Body of pancreas (tissue), 4 donors: ENCODE data around the gene ALDH1L2. TPM values are rescaled to one million over a fixed set of nuclear protein-coding genes. Genes with fewer than 3 reads are reported as not detected.

Source experiments
- ATAC-seq: fragments of 150-250 bp; one replicate; pipeline ENCODE4 v1.9.1; 2016
- DNase-seq, 4 donors: peaks; one replicate each; pipeline ENCODE4 v3.0.0-alpha.2; 2019
- H3K27ac ChIP-seq, 4 donors: fragments of 200-600 bp; sonication (generic); 1 replicate in 3 of 4; 2 replicates in 1 of 4; pipeline versions ENCODE4 v1.5.1 to v1.6.1; 2016 to 2019; ENCODE audit warnings: mild to moderate bottlenecking in 1 of 4, mixed read lengths in 1 of 4, moderate library complexity in 1 of 4
- H3K27me3 ChIP-seq, 2 donors: fragments of 200-600 bp; sonication (generic); one replicate each; pipeline ENCODE4 v1.6.0; 2016; ENCODE audit warnings: mild to moderate bottlenecking in 1 of 2
- H3K36me3 ChIP-seq, 2 donors: fragments of 200-600 bp; sonication (generic); replicated peaks in 1 of 2; 2 replicates each; pipeline ENCODE4 v1.5.1; 2016; ENCODE audit warnings: low read depth in 2 of 2; ENCODE audit not compliant: insufficient read depth in 1 of 2
- H3K4me1 ChIP-seq: fragments of 200-600 bp; sonication (generic); one replicate; pipeline ENCODE4 v1.6.0; 2016
- H3K4me3 ChIP-seq, 2 donors: fragments of 200-600 bp; sonication (generic); 1 replicate in 1 of 2; 2 replicates in 1 of 2; pipeline ENCODE4 v1.5.1; 2016 to 2019
- H3K9me3 ChIP-seq, 3 donors: fragments of 200-600 bp; sonication (generic); 1 replicate in 2 of 3; 2 replicates in 1 of 3; pipeline ENCODE4 v1.5.1; 2016
- CTCF ChIP-seq, 7 experiments: fragments of 450-650 bp in 4 of 7; fragments of 200-600 bp in 3 of 7; sonication (generic) in 3 of 7; IDR thresholded peaks; one replicate each; pipeline ENCODE4 v1.5.1; 2016 to 2019; ENCODE audit warnings: antibody characterized with exemption in 7 of 7
- POLR2A ChIP-seq, 3 donors: fragments of 450-650 bp; IDR thresholded peaks; one replicate each; pipeline ENCODE4 v1.6.1; 2016; ENCODE audit warnings: antibody characterized with exemption in 3 of 3, mild to moderate bottlenecking in 2 of 3
- WGBS, 2 donors: methylation state at CpG; one replicate each; pipeline ENCODE4 v1.1.5; 2017; 5-methylcytosine and 5-hydroxymethylcytosine counted together
- intact Hi-C: fragments of 100-400 bp; cut with DNase I; formaldehyde crosslinking; loops from one replicate; pipeline ENCODE4 v1.15.1; 2023
- total RNA-seq, 2 donors: library from RNA; depleted of rRNA; stranded (reverse); fragments of >200 nt; gene quantifications; one replicate each; pipeline ENCODE4 v1.1.0, GENCODE V29; 2016

Gene ALDH1L2
- total RNA-seq, 2 donors from 2014 or later = 31.1 to 71.2 TPM

GRCh38 chr12:105106621-105107020, 22.4 kb upstream of the ALDH1L2 start:
- ATAC-seq = no peak
- Histone ChIP-seq H3K4me3 (peak overlapping the region in 1 of 2 donors; percentile 83), H3K27me3 (no peaks in the 10 kb centered on the region), H3K36me3 (no peaks in the 10 kb centered on the region), H3K9me3 (no peaks in the 10 kb centered on the region), H3K4me1 (peaks cover 31% of the 10 kb centered on the region), H3K27ac (peak overlapping the region in 1 of 4 donors; percentile 98)
- intact Hi-C loops = no loop called here
- no peak for DNase-seq
- 17 to 18% methylated on average over 7 of the region's 7 CpGs for WGBS, 2 donors
- TF ChIP-seq CTCF (IDR thresholded peaks at IDR 0.05) (no peak), POLR2A (IDR thresholded peaks at IDR 0.05) (no peak)

- no peaks in the 10 kb centered on the region for H3K36me3 ChIP-seq
- no peaks in the 10 kb centered on the region for H3K9me3 ChIP-seq
- DNase-seq (no peak), ATAC-seq (no peak)
- TF ChIP-seq CTCF (IDR thresholded peaks at IDR 0.05) (no peak), POLR2A (IDR thresholded peaks at IDR 0.05) (no peak)
- no peak overlapping the region for H3K27ac ChIP-seq
- intact Hi-C loops = no loop called here
- no peaks in the 10 kb centered on the region for H3K27me3 ChIP-seq
- 67 to 74% methylated on average over 1 of the region's 1 CpG for WGBS, 2 donors
- no peak overlapping the region for H3K4me3 ChIP-seq
- peaks cover 18% of the 10 kb centered on the region for H3K4me1 ChIP-seq
Measured at GRCh38 chr12:105104762-105105161, 20.5 kb upstream of the ALDH1L2 start.

- Histone ChIP-seq H3K9me3 (no peaks in the 10 kb centered on the region), H3K36me3 (no peaks in the 10 kb centered on the region), H3K4me1 (peaks cover 6% of the 10 kb centered on the region), H3K27me3 (no peaks in the 10 kb centered on the region), H3K27ac (no peak overlapping the region), H3K4me3 (no peak overlapping the region)
- DNase-seq = no peak
- TF ChIP-seq POLR2A (IDR thresholded peaks at IDR 0.05) = no peak
- TF ChIP-seq CTCF (IDR thresholded peaks at IDR 0.05) = no peak
- intact Hi-C loops = no loop called here
- no peak for ATAC-seq
Measured at GRCh38 chr12:105102673-105103072, 18.4 kb upstream of the ALDH1L2 start.

- no peaks in the 10 kb centered on the region for H3K27me3 ChIP-seq
- intact Hi-C loops = no loop called here
- ATAC-seq (no peak), DNase-seq (no peak)
- no peaks in the 10 kb centered on the region for H3K36me3 ChIP-seq
- no peak overlapping the region for H3K27ac ChIP-seq
- H3K9me3 ChIP-seq = no peaks in the 10 kb centered on the region
- no peak overlapping the region for H3K4me3 ChIP-seq
- TF ChIP-seq POLR2A (IDR thresholded peaks at IDR 0.05) (no peak), CTCF (IDR thresholded peaks at IDR 0.05) (no peak)
- no peaks in the 10 kb centered on the region for H3K4me1 ChIP-seq
Measured at GRCh38 chr12:105100998-105101397, 16.7 kb upstream of the ALDH1L2 start.

- no peak overlapping the region for H3K27ac ChIP-seq
- H3K4me3 ChIP-seq = no peak overlapping the region
- H3K36me3 ChIP-seq = no peaks in the 10 kb centered on the region
- ATAC-seq (no peak), DNase-seq (no peak)
- H3K4me1 ChIP-seq = no peaks in the 10 kb centered on the region
- intact Hi-C loops = no loop called here
- H3K9me3 ChIP-seq = no peaks in the 10 kb centered on the region
- no peak for TF ChIP-seq POLR2A (IDR thresholded peaks at IDR 0.05)
- TF ChIP-seq CTCF (IDR thresholded peaks at IDR 0.05) = no peak
- 87% methylated on average over 7 of the region's 7 CpGs for WGBS, 2 donors
- no peaks in the 10 kb centered on the region for H3K27me3 ChIP-seq
Measured at GRCh38 chr12:105100207-105100985, 16.1 kb upstream of the ALDH1L2 start.
